Heart right ventricle (tissue), 16 donors: ENCODE measurements around the gene SMIM5. TPM values are rescaled to one million over a fixed set of nuclear protein-coding genes. Genes with fewer than 3 reads are reported as not detected.

ENCODE experiments used
- ATAC-seq, 8 donors: fragments of 200-7000 bp; cut with Tn5 transposase; one replicate each; pipeline ENCODE4 v1.9.1; 2020; ENCODE audit warnings: mild to moderate bottlenecking in 8 of 8, moderate library complexity in 8 of 8, moderate number of reproducible peaks in 1 of 8
- DNase-seq, 2 donors: peaks; one replicate each; pipeline ENCODE4 v3.0.0-alpha.2; 2020
- H3K27ac ChIP-seq, 10 donors: fragments of 200-600 bp; sonication (generic) in 2 of 10; one replicate each; pipeline versions ENCODE4 v1.5.0 to v1.8.0; 2020 to 2022; ENCODE audit warnings: mild to moderate bottlenecking in 3 of 10
- H3K27me3 ChIP-seq, 7 donors: fragments of 200-600 bp; one replicate each; pipeline ENCODE4 v1.8.0; 2021 to 2022; ENCODE audit warnings: mild to moderate bottlenecking in 2 of 7
- H3K36me3 ChIP-seq, 9 donors: fragments of 200-600 bp; sonication (generic) in 1 of 9; one replicate each; pipeline versions ENCODE4 v1.5.0 to v1.8.0; 2020 to 2022; ENCODE audit warnings: mild to moderate bottlenecking in 2 of 9
- H3K4me1 ChIP-seq, 9 donors: fragments of 200-600 bp; sonication (generic) in 1 of 9; one replicate each; pipeline versions ENCODE4 v1.5.0 to v1.8.0; 2020 to 2022; ENCODE audit warnings: mild to moderate bottlenecking in 4 of 9
- H3K4me3 ChIP-seq, 10 donors: fragments of 200-600 bp; sonication (generic) in 2 of 10; one replicate each; pipeline versions ENCODE4 v1.5.0 to v1.8.0; 2020 to 2022; ENCODE audit warnings: mild to moderate bottlenecking in 7 of 10, moderate library complexity in 2 of 10
- H3K9me3 ChIP-seq, 11 donors: fragments of 200-600 bp in 10 of 11; sonication (generic) in 2 of 11; one replicate each; pipeline versions ENCODE4 v1.5.0 to v1.8.0; 2013 to 2022; ENCODE audit warnings: mild to moderate bottlenecking in 2 of 11, control low read depth in 1 of 11, moderate library complexity in 1 of 11
- WGBS, 2 donors: extraction: QIAGEN DNeasy Blood & Tissue Kit; methylation state at CpG; one replicate each; pipeline ENCODE4 v1.1.7; 2013; ENCODE audit warnings: inconsistent platforms in 1 of 2; 5-methylcytosine and 5-hydroxymethylcytosine counted together
- intact Hi-C, 10 donors: fragments of 100-400 bp; cut with DNase I; formaldehyde crosslinking; loops; one replicate each; pipeline versions ENCODE4 v1.11.1 to v1.14.2; 2022
- polyA plus RNA-seq, 2 donors: library from polyadenylated mRNA; stranded (reverse); fragments of 200-250 nt; gene quantifications; one replicate each; pipeline ENCODE4 v1.2.3, GENCODE V29; 2013
- total RNA-seq, 10 donors: library from RNA; stranded (reverse); fragmentation: NEBNext Ultra II Directional in 3 of 10; extraction: Animal tissue kit (Norgen Biotek cat#: 25700) in 3 of 10; gene quantifications; one replicate each; pipeline versions ENCODE4 v1.2.1 to v1.2.4, GENCODE V29; 2021 to 2023
- TF ChIP-seq, protein P1 (sequence below), 9 donors: fragments of 200-600 bp; sonication (generic) in 2 of 9; IDR thresholded peaks; one replicate each; pipeline versions ENCODE4 v1.5.0 to v1.8.0; 2021 to 2022; ENCODE audit warnings: antibody characterized with exemption in 9 of 9, mild to moderate bottlenecking in 5 of 9, moderate library complexity in 1 of 9
- donor health status: Arrhythmogenic right ventricular cardiomyopathy.
- donor health status: ischemic (EF 13 %, LVEDD 7.1; RV severe dilation, severe dysfunction).
- donor health status: healthy with polysubstance abuse.
- donor health status: DM: no; HTN: yes; CAD: no.
- donor health status: DM: no; HTN: no; CAD: no.
- donor health status: ischemic (EF 25% LVEDD 6.9; RV normal size, moderate dysfunction).
- donor health status: ischemic (EF 25% LVEDD 5.7; RV mildly dilated, moderate dysfunction).
- donor health status: healthy.
- donor health status: DM: yes; HTN: yes; CAD: no.
- donor health status: Ischemic cardiomyopathy.
- donor health status: ischemic (EF 35%, LVEDD 5.7; RV mildly dilated, moderate dysfunction).
- donor health status: nonischemic (EF 11% LVEDD 7.7; RV severe dilation, severe dysfunction).
- donor health status: DM: yes; HTN: yes; CAD: no.
- donor health status: PGD.
- donor health status: ischemic (EF 29% LVEDD 5.4; RV normal size, mild dysfunction).
- donor health status: nonischemic (EF 23%, LVEDD 6.1; RV moderate dilation, normal function).

Gene SMIM5
- total and polyA plus RNA-seq, 12 donors, result 1.9 to 19.2 (median 6.5) TPM

GRCh38 chr17:75679706-75680211 is 46.5 kb downstream of the SMIM5 start:
- Histone ChIP-seq H3K36me3 (peaks cover 0 to 66% (median 9%) of the 10 kb centered on the region in 9 donors), H3K27ac (peak overlapping the region; percentile 37 to 83 (median 62)), H3K27me3 (no peaks in the 10 kb centered on the region), H3K4me3 (no peak overlapping the region), H3K9me3 (no peaks in the 10 kb centered on the region), H3K4me1 (peaks cover 10 to 63% (median 37%) of the 10 kb centered on the region in 9 donors)
- intact Hi-C loops, result loop anchor here in 7 of 10 donors (1.0 to 5.0 kb wide), 7 partner anchors 65 to 73 kb away; no protein-coding TSS in a partner anchor
- WGBS, 2 donors, result 47 to 61% methylated on average over 11 of the region's 11 CpGs
- ATAC-seq (peak; percentile 67 to 83 (median 80)), DNase-seq (peak in 1 of 2 donors; percentile 46)
- TF ChIP-seq, protein P1, sequence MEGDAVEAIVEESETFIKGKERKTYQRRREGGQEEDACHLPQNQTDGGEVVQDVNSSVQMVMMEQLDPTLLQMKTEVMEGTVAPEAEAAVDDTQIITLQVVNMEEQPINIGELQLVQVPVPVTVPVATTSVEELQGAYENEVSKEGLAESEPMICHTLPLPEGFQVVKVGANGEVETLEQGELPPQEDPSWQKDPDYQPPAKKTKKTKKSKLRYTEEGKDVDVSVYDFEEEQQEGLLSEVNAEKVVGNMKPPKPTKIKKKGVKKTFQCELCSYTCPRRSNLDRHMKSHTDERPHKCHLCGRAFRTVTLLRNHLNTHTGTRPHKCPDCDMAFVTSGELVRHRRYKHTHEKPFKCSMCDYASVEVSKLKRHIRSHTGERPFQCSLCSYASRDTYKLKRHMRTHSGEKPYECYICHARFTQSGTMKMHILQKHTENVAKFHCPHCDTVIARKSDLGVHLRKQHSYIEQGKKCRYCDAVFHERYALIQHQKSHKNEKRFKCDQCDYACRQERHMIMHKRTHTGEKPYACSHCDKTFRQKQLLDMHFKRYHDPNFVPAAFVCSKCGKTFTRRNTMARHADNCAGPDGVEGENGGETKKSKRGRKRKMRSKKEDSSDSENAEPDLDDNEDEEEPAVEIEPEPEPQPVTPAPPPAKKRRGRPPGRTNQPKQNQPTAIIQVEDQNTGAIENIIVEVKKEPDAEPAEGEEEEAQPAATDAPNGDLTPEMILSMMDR (IDR thresholded peaks at IDR 0.05), result peak in 7 of 9 donors; percentile 34 to 60 (median 48)

DNA sequence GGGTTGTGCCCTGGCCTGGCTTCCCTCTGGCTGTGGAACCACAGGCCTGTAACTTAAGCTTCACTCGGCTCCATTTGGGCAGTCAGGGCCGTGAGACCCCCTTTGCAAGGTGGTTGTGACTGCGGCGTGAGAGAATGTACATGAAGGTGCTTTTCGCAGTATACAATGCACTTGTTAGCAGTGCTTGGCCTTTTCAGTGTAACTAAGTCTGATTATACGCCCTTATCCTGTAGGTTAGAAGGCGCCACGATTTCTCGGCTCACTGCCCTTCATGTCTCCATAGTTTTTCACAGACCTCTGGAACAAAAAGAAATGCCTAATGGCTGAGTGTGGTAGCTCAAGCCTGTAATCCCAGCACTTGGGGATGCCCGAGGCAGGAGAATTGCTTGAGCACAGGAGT is 47.2 kb downstream of the SMIM5 start:
- TF ChIP-seq, protein P1 (IDR thresholded peaks at IDR 0.05), result no peak
- H3K27me3 ChIP-seq, result no peaks in the 10 kb centered on the region
- H3K4me3 ChIP-seq, result no peak overlapping the region
- peak overlapping the region in 9 of 10 donors; percentile 9 to 83 (median 65) for H3K27ac ChIP-seq
- WGBS, 2 donors, result 91 to 92% methylated on average over 10 of the region's 10 CpGs
- H3K4me1 ChIP-seq, result peaks cover 16 to 63% (median 38%) of the 10 kb centered on the region in 9 donors
- no peaks in the 10 kb centered on the region for H3K9me3 ChIP-seq
- H3K36me3 ChIP-seq, result peaks cover 0 to 60% (median 9%) of the 10 kb centered on the region in 9 donors
- intact Hi-C loops, result no loop called here
- DNase-seq (no peak), ATAC-seq (no peak)

- TF ChIP-seq, protein P1 (IDR thresholded peaks at IDR 0.05), result no peak
- Histone ChIP-seq H3K36me3 (peaks cover 0 to 51% (median 4%) of the 10 kb centered on the region in 9 donors), H3K4me3 (no peak overlapping the region), H3K4me1 (peaks cover 23 to 71% (median 45%) of the 10 kb centered on the region in 9 donors), H3K27me3 (no peaks in the 10 kb centered on the region), H3K27ac (peak overlapping the region in 3 of 10 donors; percentile 19 to 83 (median 74)), H3K9me3 (no peaks in the 10 kb centered on the region)
- WGBS, 2 donors, result 82 to 87% methylated on average over 3 of the region's 3 CpGs
- peak in 1 of 8 donors; percentile 9 for ATAC-seq
- DNase-seq, result no peak
- intact Hi-C loops, result no loop called here
Observed at GRCh38 chr17:75681289-75681688, 48.1 kb downstream of the SMIM5 start.

DNA sequence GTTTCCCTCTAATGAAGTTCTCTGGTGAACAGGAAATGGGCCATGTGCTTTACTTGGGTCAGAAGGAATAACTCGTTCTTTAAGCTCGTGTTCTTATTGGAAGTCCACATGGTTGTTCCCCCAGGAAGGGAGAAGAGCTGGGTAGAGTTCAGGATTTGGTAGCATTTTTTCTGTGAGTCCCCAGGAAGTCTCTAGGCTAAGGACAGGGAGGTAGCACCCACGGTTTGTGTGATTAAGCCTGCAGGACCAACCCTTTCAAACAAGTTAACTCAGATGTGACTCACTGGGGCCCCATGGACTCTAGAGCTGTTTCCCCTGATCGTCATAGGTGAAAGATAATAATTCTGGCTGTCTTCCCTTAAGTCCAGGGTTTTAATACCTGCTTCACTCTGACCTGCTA is 50.3 kb downstream of the SMIM5 start:
- intact Hi-C loops, result no loop called here
- DNase-seq (no peak), ATAC-seq (no peak)
- Histone ChIP-seq H3K9me3 (no peaks in the 10 kb centered on the region), H3K4me1 (peaks cover 25 to 87% (median 60%) of the 10 kb centered on the region in 9 donors), H3K4me3 (no peak overlapping the region), H3K36me3 (peaks cover 0 to 35% (median 0%) of the 10 kb centered on the region in 9 donors), H3K27me3 (no peaks in the 10 kb centered on the region), H3K27ac (peak overlapping the region in 3 of 10 donors; percentile 4 to 86 (median 20))
- TF ChIP-seq, protein P1 (IDR thresholded peaks at IDR 0.05), result no peak
- 59 to 63% methylated on average over 4 of the region's 4 CpGs for WGBS, 2 donors
